ENCODE results near the gene COL26A1.
A peak's percentile ranks its signal among the peaks of the same experiment; 100 is the strongest.

Gene COL26A1

DNA sequence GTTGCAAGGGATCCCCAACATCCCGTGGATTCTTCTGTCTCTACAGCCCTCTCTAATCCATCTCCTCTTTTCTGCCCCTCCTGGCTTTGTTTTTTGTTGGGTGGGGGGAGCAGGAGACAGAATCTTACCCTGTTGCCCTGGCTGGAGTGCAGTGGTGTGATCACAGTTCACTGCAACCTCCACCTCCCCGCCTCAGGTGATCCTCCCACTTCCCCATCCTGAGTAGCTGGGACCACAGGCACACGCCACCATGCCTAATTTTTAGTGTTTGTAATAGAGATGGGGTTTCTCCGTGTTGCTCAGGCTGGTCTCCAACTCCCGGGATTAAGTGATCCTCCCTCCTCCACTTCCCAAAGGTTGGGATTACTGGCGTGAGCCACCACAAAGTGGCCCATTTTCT lies 144.7 kb downstream of the COL26A1 start:
- no peak for DNase-seq
- H3K27me3 ChIP-seq (ENCODE audit: insufficient read depth, low read depth, severe bottlenecking): no peaks in the 10 kb centered on the region
- H3K36me3 ChIP-seq: no peaks in the 10 kb centered on the region
- H3K4me3 ChIP-seq (ENCODE audit: low read depth, low read length): peak overlapping the region; percentile 34
- no peak overlapping the region for H3K27ac ChIP-seq
- no peaks in the 10 kb centered on the region for H3K9me3 ChIP-seq (ENCODE audit: severe bottlenecking)
- TF ChIP-seq, protein P1, sequence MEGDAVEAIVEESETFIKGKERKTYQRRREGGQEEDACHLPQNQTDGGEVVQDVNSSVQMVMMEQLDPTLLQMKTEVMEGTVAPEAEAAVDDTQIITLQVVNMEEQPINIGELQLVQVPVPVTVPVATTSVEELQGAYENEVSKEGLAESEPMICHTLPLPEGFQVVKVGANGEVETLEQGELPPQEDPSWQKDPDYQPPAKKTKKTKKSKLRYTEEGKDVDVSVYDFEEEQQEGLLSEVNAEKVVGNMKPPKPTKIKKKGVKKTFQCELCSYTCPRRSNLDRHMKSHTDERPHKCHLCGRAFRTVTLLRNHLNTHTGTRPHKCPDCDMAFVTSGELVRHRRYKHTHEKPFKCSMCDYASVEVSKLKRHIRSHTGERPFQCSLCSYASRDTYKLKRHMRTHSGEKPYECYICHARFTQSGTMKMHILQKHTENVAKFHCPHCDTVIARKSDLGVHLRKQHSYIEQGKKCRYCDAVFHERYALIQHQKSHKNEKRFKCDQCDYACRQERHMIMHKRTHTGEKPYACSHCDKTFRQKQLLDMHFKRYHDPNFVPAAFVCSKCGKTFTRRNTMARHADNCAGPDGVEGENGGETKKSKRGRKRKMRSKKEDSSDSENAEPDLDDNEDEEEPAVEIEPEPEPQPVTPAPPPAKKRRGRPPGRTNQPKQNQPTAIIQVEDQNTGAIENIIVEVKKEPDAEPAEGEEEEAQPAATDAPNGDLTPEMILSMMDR (IDR thresholded peaks at IDR 0.05; ENCODE audit: low read depth, low read length): no peak

DNA sequence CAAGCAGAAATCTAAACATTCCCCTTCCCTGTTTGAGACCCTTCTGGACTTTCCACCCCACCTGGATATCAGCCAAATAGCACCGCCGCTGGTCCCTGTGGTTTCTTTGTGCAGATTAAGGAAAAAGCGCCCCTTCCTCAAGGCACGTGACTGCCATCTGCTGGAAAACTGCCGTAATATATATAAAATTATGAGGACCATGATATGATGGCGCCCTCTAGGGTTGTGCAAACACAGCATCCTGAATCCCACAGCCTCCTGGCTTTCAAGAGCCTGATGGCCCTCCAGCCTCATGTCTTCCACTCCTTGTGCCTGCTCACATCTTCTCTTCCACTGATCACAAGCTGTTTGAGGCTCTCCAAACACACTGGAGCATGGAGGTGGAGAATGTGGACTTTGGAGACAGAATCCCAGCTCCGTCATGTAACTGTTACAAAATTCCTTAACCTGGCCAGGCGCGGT lies 145.1 kb downstream of the COL26A1 start:
- H3K4me3 ChIP-seq (ENCODE audit: low read depth, low read length): peak overlapping the region; percentile 34
- DNase-seq: peak; percentile 69
- TF ChIP-seq, protein P1 (IDR thresholded peaks at IDR 0.05; ENCODE audit: low read depth, low read length): peak; percentile 86
- no peaks in the 10 kb centered on the region for H3K36me3 ChIP-seq
- H3K27ac ChIP-seq: no peak overlapping the region
- no peaks in the 10 kb centered on the region for H3K27me3 ChIP-seq (ENCODE audit: insufficient read depth, low read depth, severe bottlenecking)
- no peaks in the 10 kb centered on the region for H3K9me3 ChIP-seq (ENCODE audit: severe bottlenecking)

- TF ChIP-seq, protein P1 (IDR thresholded peaks at IDR 0.05; ENCODE audit: low read depth, low read length): no peak
Measured at GRCh38 chr7:101510297-101510696, 147.6 kb downstream of the COL26A1 start.

DNA sequence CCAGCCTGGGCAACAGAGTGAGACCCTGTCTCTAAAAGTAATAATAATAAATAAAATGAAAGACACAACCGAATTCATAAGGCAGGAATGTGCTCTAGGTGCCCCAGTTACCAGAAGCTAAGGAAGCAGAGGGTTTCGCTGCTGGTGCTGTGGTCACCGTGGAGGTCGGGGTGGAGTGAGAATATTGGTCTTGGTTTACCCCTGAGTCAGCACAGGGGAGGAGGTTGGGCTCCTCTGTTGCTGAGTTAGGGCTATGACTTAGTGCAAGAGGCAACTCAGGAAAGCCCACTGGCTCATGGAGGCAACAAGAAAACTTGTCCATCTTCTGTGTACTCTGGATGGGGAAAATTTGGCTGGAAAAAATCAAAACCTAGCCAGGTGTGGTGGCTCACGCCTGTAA lies 149.3 kb downstream of the COL26A1 start:
- H3K27me3 ChIP-seq (ENCODE audit: insufficient read depth, low read depth, severe bottlenecking): no peaks in the 10 kb centered on the region
- no peaks in the 10 kb centered on the region for H3K9me3 ChIP-seq (ENCODE audit: severe bottlenecking)
- H3K36me3 ChIP-seq: no peaks in the 10 kb centered on the region
- no peak overlapping the region for H3K27ac ChIP-seq
- no peak for DNase-seq
- H3K4me3 ChIP-seq (ENCODE audit: low read depth, low read length): no peak overlapping the region
- TF ChIP-seq, protein P1 (IDR thresholded peaks at IDR 0.05; ENCODE audit: low read depth, low read length): no peak

More at GRCh38 chr7:101510297-101510696, 147.6 kb downstream of the COL26A1 start:
- Histone ChIP-seq H3K9me3 (ENCODE audit: severe bottlenecking) (no peaks in the 10 kb centered on the region), H3K27me3 (ENCODE audit: insufficient read depth, low read depth, severe bottlenecking) (no peaks in the 10 kb centered on the region), H3K27ac (no peak overlapping the region), H3K4me3 (ENCODE audit: low read depth, low read length) (no peak overlapping the region), H3K36me3 (no peaks in the 10 kb centered on the region)
- DNase-seq: no peak

- H3K4me3 ChIP-seq (ENCODE audit: low read depth, low read length): no peak overlapping the region
- TF ChIP-seq, protein P1 (IDR thresholded peaks at IDR 0.05; ENCODE audit: low read depth, low read length): no peak
- H3K27ac ChIP-seq: no peak overlapping the region
- H3K9me3 ChIP-seq (ENCODE audit: severe bottlenecking): no peaks in the 10 kb centered on the region
- no peaks in the 10 kb centered on the region for H3K27me3 ChIP-seq (ENCODE audit: insufficient read depth, low read depth, severe bottlenecking)
- no peaks in the 10 kb centered on the region for H3K36me3 ChIP-seq
- DNase-seq: no peak
Measured at GRCh38 chr7:101516851-101517250, 154.2 kb downstream of the COL26A1 start.

- Histone ChIP-seq H3K9me3 (ENCODE audit: severe bottlenecking) (no peaks in the 10 kb centered on the region), H3K27me3 (ENCODE audit: insufficient read depth, low read depth, severe bottlenecking) (no peaks in the 10 kb centered on the region), H3K36me3 (no peaks in the 10 kb centered on the region), H3K4me3 (ENCODE audit: low read depth, low read length) (no peak overlapping the region), H3K27ac (no peak overlapping the region)
- TF ChIP-seq, protein P1 (IDR thresholded peaks at IDR 0.05; ENCODE audit: low read depth, low read length): no peak
- no peak for DNase-seq
Measured at GRCh38 chr7:101517304-101517703, 154.6 kb downstream of the COL26A1 start.

All from WERI-Rb-1 (cell line).